Erythroblast (primary cell): ENCODE data around the gene AS3MT.

Experiments
- GATA1 ChIP-seq: IDR thresholded peaks from 2 replicates; pipeline ENCODE4 v1.6.1; 2011; ENCODE audit warnings: low read depth, mild to moderate bottlenecking, control low read depth, low read length, moderate library complexity
- POLR2A ChIP-seq: IDR thresholded peaks from 2 replicates; pipeline ENCODE4 v1.6.1; 2011; ENCODE audit warnings: mild to moderate bottlenecking, low read length

DNA sequence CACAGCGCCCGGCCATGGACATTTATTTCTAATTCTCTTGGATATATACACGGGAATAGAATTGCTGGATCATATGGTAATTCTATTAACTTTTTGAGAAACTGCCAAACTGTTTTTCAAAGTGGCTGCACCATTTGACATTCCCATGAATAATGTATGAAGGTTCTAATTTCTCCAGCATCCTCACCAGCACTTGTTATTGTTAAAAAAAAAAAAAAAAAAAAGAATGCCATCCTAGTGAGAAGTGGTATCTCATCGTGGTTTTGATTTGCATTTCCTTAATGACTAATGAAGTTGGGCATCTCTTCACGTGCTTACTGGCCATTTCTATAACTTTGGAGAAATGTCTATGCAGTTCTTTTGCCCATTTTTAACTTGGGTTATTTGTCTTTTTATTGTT lies 62.4 kb downstream of the AS3MT start:
- TF ChIP-seq POLR2A (no peak), GATA1 (no peak)
